IPS-18a (cell line): Measurements from ENCODE around the gene TGM2.

ENCODE experiments used
- H3K27ac ChIP-seq: one replicate; pipeline ENCODE4 v1.5.1; 2013; ENCODE audit warnings: low read length
- H3K27me3 ChIP-seq: one replicate; pipeline ENCODE4 v1.6.1; 2013; ENCODE audit warnings: mild to moderate bottlenecking, low read length; ENCODE audit not compliant: control insufficient read depth, insufficient read depth
- H3K36me3 ChIP-seq: one replicate; pipeline ENCODE4 v1.6.1; 2013; ENCODE audit warnings: low read depth, low read length; ENCODE audit not compliant: control insufficient read depth
- H3K4me1 ChIP-seq: one replicate; pipeline ENCODE4 v1.6.1; 2013; ENCODE audit warnings: low read depth, low read length; ENCODE audit not compliant: control insufficient read depth
- H3K4me3 ChIP-seq: one replicate; pipeline ENCODE4 v1.5.1; 2013; ENCODE audit warnings: low read length
- H3K9ac ChIP-seq: one replicate; pipeline ENCODE4 v1.6.1; 2013; ENCODE audit warnings: mild to moderate bottlenecking, low read length, moderate library complexity
- H3K9me3 ChIP-seq: one replicate; pipeline ENCODE4 v1.6.1; 2013; ENCODE audit warnings: low read depth, low read length; ENCODE audit not compliant: control insufficient read depth

The TGM2 gene

DNA sequence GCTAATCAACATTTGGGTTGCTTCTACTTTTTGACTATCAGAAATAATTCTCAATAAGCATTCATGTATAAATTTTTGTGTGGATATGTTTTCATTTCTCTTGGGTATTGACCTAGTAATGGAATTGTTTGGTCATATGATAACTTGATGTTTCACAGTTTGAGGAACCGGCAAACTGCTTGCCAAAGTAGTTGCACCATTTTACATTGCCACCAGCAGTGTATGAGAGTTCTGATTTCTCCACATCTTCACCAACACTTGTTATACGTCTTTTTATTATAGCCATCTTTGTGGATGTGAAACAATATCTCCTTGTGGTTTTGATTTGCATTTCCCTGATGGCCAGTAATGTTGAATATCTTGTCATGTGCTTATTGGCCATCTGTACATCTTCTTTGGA lies 42.6 kb upstream of the TGM2 start:
- Histone ChIP-seq H3K27me3 (no peaks in the 10 kb centered on the region), H3K36me3 (no peaks in the 10 kb centered on the region), H3K9ac (no peak overlapping the region), H3K27ac (no peak overlapping the region), H3K9me3 (no peaks in the 10 kb centered on the region), H3K4me3 (no peak overlapping the region), H3K4me1 (no peaks in the 10 kb centered on the region)

DNA sequence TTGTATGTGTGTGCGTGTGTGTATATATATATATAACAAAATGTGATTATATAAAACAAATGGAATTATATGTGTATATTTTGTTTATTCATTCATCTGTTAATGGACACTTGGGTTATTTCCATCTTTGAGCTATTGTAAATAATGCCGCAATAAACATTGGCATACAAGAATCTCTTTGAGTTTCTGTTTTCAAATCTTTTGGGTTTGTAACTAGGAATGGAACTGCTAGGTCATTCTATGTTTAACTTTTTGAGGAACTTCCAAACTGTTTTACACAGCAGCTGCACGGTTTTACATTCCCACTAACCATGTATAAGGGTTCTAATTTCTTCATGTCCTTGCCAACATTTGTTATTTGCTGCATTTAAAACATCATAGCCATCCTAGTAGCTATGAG lies 39.9 kb upstream of the TGM2 start:
- Histone ChIP-seq H3K4me3 (no peak overlapping the region), H3K36me3 (no peaks in the 10 kb centered on the region), H3K9me3 (no peaks in the 10 kb centered on the region), H3K27me3 (no peaks in the 10 kb centered on the region), H3K27ac (no peak overlapping the region), H3K4me1 (no peaks in the 10 kb centered on the region), H3K9ac (no peak overlapping the region)

DNA sequence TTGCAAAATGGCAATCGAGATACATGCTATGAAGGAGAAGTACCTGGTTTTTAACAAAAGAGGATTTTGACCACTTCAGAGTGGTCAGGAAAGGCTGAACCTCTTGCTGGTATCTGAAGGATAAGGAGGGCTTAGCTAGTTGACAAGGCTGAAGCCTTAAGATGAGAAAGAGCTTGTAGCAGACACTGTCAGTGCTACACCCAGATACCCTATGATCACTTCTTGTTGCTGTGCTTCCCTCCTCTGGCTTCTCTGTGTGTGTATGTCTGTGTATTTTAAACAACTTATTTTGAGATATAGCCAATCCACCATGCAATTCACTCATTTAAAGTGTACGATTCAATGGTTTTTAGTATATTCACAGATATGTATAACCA lies 38.9 kb upstream of the TGM2 start:
- Histone ChIP-seq H3K4me3 (no peak overlapping the region), H3K4me1 (no peaks in the 10 kb centered on the region), H3K9ac (no peak overlapping the region), H3K27me3 (no peaks in the 10 kb centered on the region), H3K27ac (no peak overlapping the region), H3K9me3 (no peaks in the 10 kb centered on the region), H3K36me3 (no peaks in the 10 kb centered on the region)

DNA sequence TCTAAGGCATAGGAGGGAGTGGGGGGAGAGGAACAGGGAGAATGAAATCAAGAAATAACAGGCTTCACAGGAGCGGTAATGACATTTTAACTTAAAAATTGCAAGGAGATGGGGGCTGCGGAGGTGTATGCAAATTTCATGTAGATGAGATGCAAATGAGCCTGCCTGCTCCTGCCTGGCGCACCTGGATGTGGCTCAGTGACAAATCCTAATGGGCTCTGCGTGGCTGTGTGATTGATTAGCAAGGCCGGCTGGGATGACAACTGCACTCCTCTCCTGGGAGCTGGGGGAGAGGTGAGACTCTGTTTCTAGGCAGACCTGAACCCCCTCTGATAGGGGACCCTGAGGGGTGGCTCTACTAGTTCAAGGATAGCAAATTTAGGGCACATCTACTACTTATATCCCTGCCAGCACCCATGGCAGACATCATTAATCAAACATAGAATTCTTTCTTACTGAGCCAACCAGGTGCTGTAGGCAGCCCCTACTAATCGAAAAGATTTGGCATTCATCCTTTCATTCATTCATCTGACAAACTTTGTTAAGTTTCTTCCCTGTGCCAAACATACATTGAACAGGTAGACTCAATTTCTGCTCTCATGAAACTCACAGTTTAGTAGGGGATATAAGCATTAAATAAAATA lies 38.4 kb upstream of the TGM2 start:
- H3K36me3 ChIP-seq = no peaks in the 10 kb centered on the region
- no peak overlapping the region for H3K4me3 ChIP-seq
- H3K9ac ChIP-seq = no peak overlapping the region
- H3K27me3 ChIP-seq = no peaks in the 10 kb centered on the region
- no peaks in the 10 kb centered on the region for H3K4me1 ChIP-seq
- H3K9me3 ChIP-seq = no peaks in the 10 kb centered on the region
- no peak overlapping the region for H3K27ac ChIP-seq

DNA sequence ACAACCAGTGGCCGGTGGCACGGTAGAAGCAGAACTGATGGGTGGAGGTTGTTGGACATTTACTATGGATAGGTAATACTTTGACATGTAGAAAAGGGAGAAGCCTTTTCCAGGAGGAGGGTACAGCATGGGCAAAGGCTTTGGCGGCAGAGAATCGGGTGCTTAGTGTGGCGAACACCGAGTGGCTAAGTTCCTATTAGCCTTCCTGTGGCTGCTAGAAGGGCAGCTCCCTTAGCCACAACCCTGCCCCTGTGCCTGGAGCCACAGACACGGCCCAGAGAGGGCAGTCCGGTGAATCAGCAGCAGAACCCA lies 37.9 kb upstream of the TGM2 start:
- H3K9me3 ChIP-seq = no peaks in the 10 kb centered on the region
- H3K4me1 ChIP-seq = no peaks in the 10 kb centered on the region
- no peaks in the 10 kb centered on the region for H3K36me3 ChIP-seq
- H3K27ac ChIP-seq = no peak overlapping the region
- H3K9ac ChIP-seq = no peak overlapping the region
- H3K27me3 ChIP-seq = no peaks in the 10 kb centered on the region
- H3K4me3 ChIP-seq = no peak overlapping the region

DNA sequence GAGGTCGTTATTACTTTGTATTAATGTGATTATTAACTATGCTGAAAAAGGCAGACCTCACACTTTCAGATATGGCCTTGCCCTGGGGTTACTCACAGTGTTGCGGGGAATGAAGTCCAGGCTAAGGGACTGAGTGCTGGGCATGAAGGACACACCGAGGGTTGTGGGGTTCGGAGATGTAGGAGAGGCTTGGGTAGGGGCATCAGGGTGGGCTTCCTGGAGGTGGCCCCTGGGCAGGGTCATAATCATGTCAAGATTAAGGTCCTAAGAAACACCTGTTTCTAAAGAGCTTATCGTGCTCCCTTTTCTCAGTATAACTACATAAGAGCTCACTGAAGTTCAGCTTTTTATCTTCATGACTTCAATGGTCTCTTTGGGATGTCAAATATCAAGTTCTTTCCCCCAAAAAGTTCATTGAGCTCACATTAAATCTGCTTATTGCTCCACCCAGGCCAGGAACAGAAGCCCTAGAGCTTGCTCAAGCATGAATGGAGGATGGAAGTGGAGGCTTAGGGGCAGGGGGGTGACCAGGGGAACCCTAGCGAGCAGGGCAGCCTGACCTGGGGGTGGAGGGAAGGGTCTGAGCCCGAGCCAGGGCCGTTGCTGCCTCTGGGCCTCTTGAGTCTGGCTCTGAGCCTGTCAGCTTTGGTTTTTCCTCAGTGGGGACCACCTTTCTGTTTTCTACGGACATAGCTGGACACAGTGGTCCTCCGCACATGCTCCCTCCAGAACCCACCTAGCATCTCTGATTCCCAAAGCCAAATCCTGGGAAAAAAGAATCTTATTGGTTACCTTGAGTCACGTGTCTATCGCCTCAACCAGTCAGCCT lies 37.3 kb upstream of the TGM2 start:
- H3K27ac ChIP-seq = no peak overlapping the region
- no peaks in the 10 kb centered on the region for H3K4me1 ChIP-seq
- no peak overlapping the region for H3K4me3 ChIP-seq
- H3K27me3 ChIP-seq = no peaks in the 10 kb centered on the region
- no peaks in the 10 kb centered on the region for H3K36me3 ChIP-seq
- no peak overlapping the region for H3K9ac ChIP-seq
- no peaks in the 10 kb centered on the region for H3K9me3 ChIP-seq

DNA sequence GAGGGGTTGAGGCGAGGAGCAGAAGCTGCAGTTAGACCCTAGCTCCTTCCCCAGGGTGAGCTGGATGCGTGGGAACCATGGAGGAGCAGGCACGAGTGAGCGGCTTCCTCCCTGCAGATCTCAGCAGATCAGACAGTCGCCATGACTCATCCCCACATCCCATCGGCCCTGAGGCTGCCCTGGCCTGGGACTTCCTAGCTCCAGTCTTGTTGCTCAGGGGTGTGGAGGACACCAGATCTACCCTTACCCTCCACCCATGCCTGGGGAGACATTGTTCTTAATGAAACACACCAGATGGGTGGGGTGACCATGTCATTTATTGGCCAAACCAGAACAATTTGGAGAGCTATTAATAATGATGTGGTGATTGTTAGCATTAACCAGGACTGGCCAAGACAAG lies 36.3 kb upstream of the TGM2 start:
- no peak overlapping the region for H3K27ac ChIP-seq
- no peaks in the 10 kb centered on the region for H3K27me3 ChIP-seq
- no peaks in the 10 kb centered on the region for H3K4me1 ChIP-seq
- no peak overlapping the region for H3K9ac ChIP-seq
- H3K4me3 ChIP-seq = no peak overlapping the region
- H3K9me3 ChIP-seq = no peaks in the 10 kb centered on the region
- H3K36me3 ChIP-seq = no peaks in the 10 kb centered on the region

DNA sequence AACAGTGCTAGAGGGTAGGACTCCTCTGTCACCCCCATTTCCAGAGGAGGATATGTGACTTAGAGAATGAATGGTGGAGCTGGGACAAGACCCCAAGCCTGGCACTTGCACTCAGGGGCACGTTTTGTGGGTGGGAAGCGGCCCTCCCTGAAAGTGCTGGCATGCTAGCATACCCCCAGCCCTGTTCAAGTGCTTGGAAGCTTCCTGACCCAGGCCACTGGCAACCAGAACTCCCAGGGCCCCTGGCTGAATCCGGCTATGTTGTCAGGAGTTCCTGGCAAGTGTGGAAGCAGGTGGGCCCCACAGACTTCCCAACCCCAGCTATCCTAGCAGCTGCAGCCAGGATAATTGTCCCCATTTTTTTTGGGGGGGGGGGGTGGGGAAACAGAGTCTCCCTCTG lies 35.6 kb upstream of the TGM2 start:
- no peak overlapping the region for H3K9ac ChIP-seq
- no peaks in the 10 kb centered on the region for H3K9me3 ChIP-seq
- no peaks in the 10 kb centered on the region for H3K36me3 ChIP-seq
- no peak overlapping the region for H3K4me3 ChIP-seq
- no peak overlapping the region for H3K27ac ChIP-seq
- H3K4me1 ChIP-seq = no peaks in the 10 kb centered on the region
- H3K27me3 ChIP-seq = no peaks in the 10 kb centered on the region

DNA sequence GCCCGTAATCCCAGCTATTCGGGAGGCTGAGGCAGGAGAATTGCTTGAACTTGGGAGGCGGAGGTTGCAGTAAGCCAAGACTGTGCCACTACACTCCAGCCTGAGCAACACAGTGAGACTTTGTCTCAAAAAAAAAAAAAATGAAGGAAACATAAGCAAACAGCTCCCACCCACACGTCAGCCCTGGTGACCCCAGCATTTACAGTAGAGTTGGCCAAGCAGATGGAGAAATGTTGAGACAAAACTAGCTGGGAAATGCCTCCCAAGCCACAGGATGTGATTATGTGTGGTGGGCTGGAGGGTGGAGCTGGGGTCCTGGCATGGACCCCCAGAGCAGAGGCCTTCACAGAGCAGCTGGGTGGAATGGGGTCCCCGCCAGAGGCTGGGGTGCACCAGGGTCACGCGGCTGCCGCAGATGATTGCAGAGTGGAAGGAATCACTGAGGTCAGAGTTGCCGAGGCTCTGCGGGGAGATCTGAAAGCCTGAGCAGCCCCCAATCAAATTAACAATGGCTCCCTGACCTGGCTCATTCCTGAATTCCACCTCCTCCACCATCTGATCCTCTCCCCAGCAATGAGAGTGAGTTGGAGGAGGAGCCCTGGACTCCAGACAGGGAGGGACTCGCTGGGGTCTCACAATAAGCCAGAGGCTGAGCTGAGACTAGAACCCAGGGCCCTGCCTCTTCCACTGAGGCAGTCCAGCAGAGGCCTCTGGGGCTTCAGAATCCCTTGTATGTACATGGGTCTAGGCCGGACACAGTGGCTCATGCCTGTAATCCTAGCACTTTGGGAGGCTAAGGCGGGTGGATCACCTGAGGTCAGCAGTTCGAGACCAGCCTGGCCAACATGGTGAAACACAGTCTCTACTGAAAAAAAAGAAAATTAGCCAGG lies 34.7 kb upstream of the TGM2 start:
- no peaks in the 10 kb centered on the region for H3K9me3 ChIP-seq
- no peaks in the 10 kb centered on the region for H3K27me3 ChIP-seq
- H3K36me3 ChIP-seq = no peaks in the 10 kb centered on the region
- no peaks in the 10 kb centered on the region for H3K4me1 ChIP-seq
- H3K27ac ChIP-seq = no peak overlapping the region
- no peak overlapping the region for H3K9ac ChIP-seq
- H3K4me3 ChIP-seq = no peak overlapping the region

DNA sequence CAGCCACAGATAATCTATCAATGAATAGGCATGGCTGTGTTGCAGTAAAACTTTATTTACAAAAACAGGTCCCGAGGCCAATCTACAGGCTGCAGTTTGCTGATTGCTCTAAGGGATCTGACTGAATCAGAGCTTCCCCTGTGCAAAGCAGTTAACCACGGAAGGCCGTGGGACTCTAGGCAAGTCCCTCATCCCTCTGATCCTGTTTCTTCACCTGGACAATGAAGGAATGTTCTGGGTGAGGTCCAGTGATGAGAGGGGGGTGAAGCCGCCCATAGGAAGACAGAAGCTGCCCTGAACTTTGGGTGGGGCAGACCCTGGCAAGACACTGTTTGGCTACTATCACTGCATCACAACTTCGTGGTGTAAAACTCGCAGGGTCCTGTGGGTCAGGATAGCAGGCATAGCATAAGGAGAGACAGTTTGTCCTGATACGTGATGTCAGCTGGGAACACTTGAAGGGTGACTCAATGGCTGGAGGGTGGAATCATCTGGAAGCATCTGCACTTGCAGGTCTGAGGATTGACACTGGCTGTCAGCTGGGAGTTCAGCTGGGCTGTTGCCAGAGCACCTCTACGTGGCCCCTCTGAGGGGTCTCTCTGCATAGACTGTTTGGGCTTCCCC lies 33.3 kb upstream of the TGM2 start:
- Histone ChIP-seq H3K36me3 (no peaks in the 10 kb centered on the region), H3K9me3 (no peaks in the 10 kb centered on the region), H3K4me1 (no peaks in the 10 kb centered on the region), H3K9ac (no peak overlapping the region), H3K27ac (no peak overlapping the region), H3K27me3 (no peaks in the 10 kb centered on the region), H3K4me3 (no peak overlapping the region)

DNA sequence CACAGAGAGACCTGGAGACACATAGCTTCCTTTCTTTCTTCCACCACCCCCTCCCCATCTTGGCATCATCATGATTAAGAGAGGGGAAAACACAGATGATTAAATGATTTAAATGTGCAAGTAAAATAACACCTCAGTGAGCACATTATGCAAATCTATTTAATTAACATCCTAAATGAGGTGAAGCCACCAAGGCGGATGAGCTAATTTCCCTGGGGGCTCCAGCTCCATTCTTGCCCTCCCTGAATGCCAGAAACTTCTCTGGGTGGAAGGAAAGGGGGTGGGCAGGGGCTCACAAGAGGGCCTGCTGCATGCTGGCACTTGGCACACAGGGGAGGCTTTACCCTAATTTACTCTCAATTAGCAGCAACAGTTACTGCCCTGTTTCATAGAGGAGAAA lies 32.5 kb upstream of the TGM2 start:
- H3K9me3 ChIP-seq = no peaks in the 10 kb centered on the region
- H3K27me3 ChIP-seq = no peaks in the 10 kb centered on the region
- H3K27ac ChIP-seq = no peak overlapping the region
- no peak overlapping the region for H3K4me3 ChIP-seq
- no peaks in the 10 kb centered on the region for H3K36me3 ChIP-seq
- H3K4me1 ChIP-seq = no peaks in the 10 kb centered on the region
- no peak overlapping the region for H3K9ac ChIP-seq
